Stimulated activated naive CD8-positive, alpha-beta T cell treated with anti-CD3 and anti-CD28 coated beads, Interleukin-15, Interleukin-2, amounts not matched to agents 100 U/mL and 50 U/mL, for 24 hours (primary cell): Measurements from ENCODE around the gene SUN1.
"Not testable (repeated sequence)": the region's sequence is repeated elsewhere in the genome, so short reads cannot be mapped to it uniquely, and the experiment has no call there.

ENCODE experiments used
- ATAC-seq: fragments of 150-1000 bp; cut with Tn5 transposase; one replicate; pipeline ENCODE4 v1.10.0; 2021
- DNase-seq: peaks from one replicate; pipeline ENCODE4 v3.0.0; 2021

Gene SUN1

GRCh38 chr7:856444-857095 is 24.3 kb downstream of the SUN1 start:
- ATAC-seq: no peak
- DNase-seq: no peak

GRCh38 chr7:857661-858060 is 25.4 kb downstream of the SUN1 start:
- ATAC-seq (no peak), DNase-seq (no peak)

DNA sequence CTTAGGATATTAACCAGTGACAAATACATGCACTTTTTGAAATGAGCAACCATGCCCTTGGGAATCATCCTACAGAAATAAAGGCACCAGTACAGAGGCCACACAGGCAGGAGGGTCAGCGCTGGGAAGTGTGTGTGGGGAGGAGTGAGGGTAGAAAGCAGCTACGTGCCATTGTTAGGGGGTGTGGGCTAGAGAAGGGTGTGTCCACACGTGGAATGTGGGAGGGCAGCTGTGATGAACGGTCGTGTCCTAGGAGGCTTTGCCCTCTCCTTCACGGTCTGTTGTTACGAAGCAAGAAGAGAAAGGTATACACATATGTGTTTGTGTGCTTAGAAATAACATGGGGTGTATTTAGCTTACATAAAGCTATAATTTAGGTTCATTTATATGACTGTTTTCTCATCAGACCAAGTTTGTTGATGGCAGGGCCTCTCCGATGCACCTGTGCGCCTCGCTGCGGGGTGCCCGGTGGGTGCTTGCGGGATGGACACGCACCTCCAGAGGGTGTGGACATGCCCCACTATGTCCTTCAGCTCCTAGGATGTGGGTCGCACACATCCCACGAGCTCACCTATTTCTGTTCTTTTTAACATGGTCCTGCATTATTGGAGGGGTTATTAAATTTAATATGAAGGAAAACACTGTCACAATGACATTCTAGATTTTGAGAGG is 27.2 kb downstream of the SUN1 start:
- no peak for DNase-seq
- ATAC-seq: no peak

GRCh38 chr7:860149-860548 is 27.9 kb downstream of the SUN1 start:
- DNase-seq (no peak), ATAC-seq (no peak)

- DNase-seq (no peak), ATAC-seq (no peak)
These were observed 28.9 kb downstream of the SUN1 start for GRCh38 chr7:861222-861621.

- DNase-seq (no peak), ATAC-seq (no peak)
These were observed 29.9 kb downstream of the SUN1 start for GRCh38 chr7:862157-862556.

GRCh38 chr7:863106-863505 is 30.8 kb downstream of the SUN1 start:
- ATAC-seq (no peak), DNase-seq (no peak)

DNA sequence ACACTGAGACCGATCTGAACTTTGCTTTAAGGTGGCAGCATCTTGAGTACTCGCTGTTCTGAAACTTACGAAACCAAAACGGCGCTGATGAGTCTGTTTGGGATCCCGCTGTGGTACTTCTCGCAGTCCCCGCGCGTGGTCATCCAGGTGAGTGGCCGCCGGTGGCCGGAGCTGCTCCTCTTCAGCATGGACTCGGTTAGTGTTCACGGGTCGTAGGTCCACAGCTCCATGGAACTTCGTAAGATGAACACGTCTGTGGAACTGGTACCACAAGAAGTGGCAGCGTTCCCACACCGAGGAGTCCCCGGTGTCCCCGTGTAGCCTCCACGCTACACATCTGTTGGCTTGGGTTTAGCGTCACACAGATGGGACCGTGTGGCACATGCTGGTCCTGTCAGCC is 33.6 kb downstream of the SUN1 start:
- no peak for ATAC-seq

DNA sequence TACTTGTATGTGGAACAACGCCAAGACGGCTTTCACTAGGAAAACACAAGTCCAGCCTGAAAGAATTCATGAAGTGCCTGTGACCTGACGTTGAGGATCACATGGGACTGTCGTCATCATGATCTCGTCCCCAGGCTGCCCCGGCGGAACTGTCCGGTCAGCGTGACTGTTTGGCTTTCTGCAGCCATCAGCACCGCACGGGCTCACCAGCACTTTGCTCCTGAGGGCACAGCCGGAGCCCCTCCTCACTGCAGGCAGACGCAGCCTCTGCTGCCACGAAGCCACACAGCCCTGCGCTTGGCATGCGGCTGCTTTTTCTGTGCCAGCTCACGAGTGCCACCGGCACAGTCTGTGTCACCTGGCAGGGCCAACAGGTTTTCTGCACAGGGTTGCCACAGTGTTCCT is 34.7 kb downstream of the SUN1 start:
- ATAC-seq (no peak), DNase-seq (no peak)

More for the DNA sequence above, 33.6 kb downstream of the SUN1 start:
- no peak for DNase-seq

DNA sequence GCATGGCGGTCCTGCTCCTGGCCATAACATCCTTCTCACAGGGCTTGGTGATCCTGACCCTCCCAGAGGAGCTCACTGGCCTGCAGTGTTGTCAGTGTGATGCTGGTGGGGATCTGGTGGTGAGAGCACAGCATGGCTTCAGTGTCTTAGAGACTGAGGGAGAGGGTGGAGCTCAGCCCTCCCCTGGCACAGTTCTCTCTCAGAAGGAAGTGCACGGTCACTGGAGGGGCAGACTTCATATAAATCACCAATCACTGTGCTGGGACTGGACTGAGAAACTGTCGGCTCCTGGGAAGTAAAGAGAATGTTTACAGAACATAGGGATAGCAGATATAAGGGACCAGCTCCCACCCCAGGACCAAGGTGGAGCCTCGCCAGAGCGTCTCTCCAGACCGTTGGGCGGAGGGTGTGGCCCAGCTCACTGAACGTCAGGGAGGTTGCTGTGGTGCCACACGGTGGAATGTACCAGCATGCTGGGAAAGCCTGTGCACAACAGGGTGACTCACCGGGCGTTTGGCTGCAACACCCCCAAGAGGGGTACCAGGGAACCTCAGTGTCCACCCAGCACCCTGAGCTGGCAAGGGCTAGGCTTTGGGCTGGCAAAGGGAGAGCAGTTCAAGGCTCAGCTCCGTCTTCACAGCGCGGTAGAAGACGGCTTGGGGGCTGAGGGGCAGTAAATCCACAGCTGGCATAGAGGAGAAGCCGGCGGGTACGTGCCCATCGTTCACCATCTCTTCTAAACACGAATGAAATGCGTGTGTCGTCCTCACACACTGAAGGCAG is 35.3 kb downstream of the SUN1 start:
- no peak for ATAC-seq
- no peak for DNase-seq

- DNase-seq: no peak
- no peak for ATAC-seq
These were observed 35.9 kb downstream of the SUN1 start for GRCh38 chr7:868189-868486.

GRCh38 chr7:869348-869747 is 37.1 kb downstream of the SUN1 start:
- ATAC-seq: peak; percentile 3
- no peak for DNase-seq

- DNase-seq (no peak), ATAC-seq (no peak)
These were observed 39.7 kb downstream of the SUN1 start for GRCh38 chr7:871900-872537.

GRCh38 chr7:872685-873084 is 40.4 kb downstream of the SUN1 start:
- not testable (repeated sequence) for DNase-seq, ATAC-seq

DNA sequence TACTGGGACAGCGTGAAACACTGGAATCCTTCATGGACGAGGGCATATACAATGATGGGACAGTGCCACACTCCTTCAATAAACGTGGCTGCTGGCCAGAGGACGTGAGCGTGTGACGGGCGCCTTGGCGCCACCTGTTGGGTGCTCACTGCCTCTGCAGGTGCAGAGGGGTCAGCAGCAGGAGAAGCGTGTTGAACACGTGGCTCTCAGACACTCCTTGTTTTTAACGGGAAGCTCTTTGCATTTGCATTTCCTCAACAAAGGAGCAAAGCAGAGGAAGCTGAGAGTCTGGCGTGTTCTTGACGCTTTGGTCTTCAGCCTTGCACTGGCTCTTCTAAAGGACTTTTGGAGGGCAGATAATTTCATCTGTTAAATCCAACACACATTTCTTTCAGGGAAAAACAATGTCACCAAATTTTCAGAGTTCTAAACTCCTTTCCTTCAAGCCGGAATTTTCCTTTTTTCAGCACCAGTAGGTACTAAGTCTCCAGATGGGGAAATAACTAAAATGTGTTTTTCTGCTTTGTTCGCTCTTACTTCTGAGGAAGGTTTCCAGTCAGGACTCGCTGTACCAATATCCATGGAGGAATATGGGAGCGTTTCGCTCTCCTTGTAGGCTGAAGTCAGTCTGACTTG is 41.2 kb downstream of the SUN1 start:
- ATAC-seq: peak; percentile 48
- DNase-seq: peak; percentile 75

- no peak for ATAC-seq
- no peak for DNase-seq
These were observed 41.9 kb downstream of the SUN1 start for GRCh38 chr7:874031-874749.

GRCh38 chr7:875051-875450 is 42.8 kb downstream of the SUN1 start:
- no peak for DNase-seq
- ATAC-seq: no peak

DNA sequence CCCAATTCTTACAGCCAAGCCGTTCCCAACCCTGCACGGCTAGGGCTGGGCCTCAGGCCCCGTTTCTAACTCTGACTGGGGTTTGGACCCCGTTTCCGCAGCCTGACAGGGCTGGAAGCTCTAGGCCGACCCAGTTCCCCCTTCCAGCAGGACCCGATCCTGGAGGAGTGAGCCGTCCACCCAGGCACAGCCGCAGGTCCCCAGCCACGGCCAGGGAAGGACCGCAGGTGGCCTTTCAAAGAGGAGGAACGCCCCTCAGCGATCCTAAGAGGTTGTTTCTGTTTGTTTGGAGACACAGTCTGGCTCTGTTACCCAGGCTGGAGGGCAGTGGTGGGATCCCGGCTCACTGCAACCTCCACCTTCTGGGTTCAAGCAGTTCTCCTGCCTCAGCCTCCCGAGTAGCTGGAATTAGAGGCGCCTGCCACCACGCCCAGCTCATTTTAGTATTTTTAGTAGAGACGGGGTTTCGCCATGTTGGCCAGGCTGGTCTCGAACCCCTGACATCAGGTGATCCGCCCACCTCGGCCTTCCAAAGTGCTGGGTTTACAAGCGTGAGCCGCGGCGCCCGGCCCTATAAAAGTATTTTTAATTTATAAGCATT is 43.3 kb downstream of the SUN1 start:
- DNase-seq (peak; percentile 20), ATAC-seq (no peak)

- ATAC-seq (peak; percentile 82), DNase-seq (peak; percentile 98)
These were observed 44.0 kb downstream of the SUN1 start, which contains the start of gene GET4 for GRCh38 chr7:876077-876971. Gene GET4 (plus strand): TSS chr7:876554. CDS start chr7:876646, 92 bp downstream.

- ATAC-seq: no peak
These were observed 44.7 kb downstream of the SUN1 start for GRCh38 chr7:876972-877311.

More at GRCh38 chr7:876972-877311, 44.7 kb downstream of the SUN1 start:
- DNase-seq: no peak
